Measurements from ENCODE around the gene SLC1A6.

GRCh38 chr19:15008308-15008707 lies 28.6 kb upstream of the SLC1A6 start:
- TF ChIP-seq CTCF (IDR thresholded peaks at IDR 0.05) = no peak
- no peak for TF ChIP-seq POLR2AphosphoS5 (IDR thresholded peaks at IDR 0.05)

Data from upper lobe of left lung (tissue), 4 donors.